ENCODE results near the gene PPP4R1. TPM values are rescaled to one million over a fixed set of nuclear protein-coding genes. Genes with fewer than 3 reads are reported as not detected.

The PPP4R1 gene
- total RNA-seq, 1 donor from 2014 or later: 136 TPM

GRCh38 chr18:9628984-9629383 lies 14.6 kb upstream of the PPP4R1 start:
- no peak for TF ChIP-seq CTCF (IDR thresholded peaks at IDR 0.05; ENCODE audit: partially characterized antibody, unreplicated experiment)
- H3K4me3 Mint-ChIP-seq (ENCODE audit: unreplicated experiment): no peak overlapping the region
- DNase-seq: no peak
- peaks cover 5% of the 10 kb centered on the region for H3K27me3 Mint-ChIP-seq (ENCODE audit: unreplicated experiment)
- H3K36me3 Mint-ChIP-seq (ENCODE audit: unreplicated experiment): no peaks in the 10 kb centered on the region
- no peak overlapping the region for H3K27ac Mint-ChIP-seq (ENCODE audit: unreplicated experiment)
- H3K9me3 Mint-ChIP-seq (ENCODE audit: unreplicated experiment): peaks cover 2% of the 10 kb centered on the region
- no peaks in the 10 kb centered on the region for H3K4me1 Mint-ChIP-seq (ENCODE audit: low read depth, unreplicated experiment)

GRCh38 chr18:9627642-9628041 lies 13.3 kb upstream of the PPP4R1 start:
- H3K27ac Mint-ChIP-seq (ENCODE audit: unreplicated experiment): peak overlapping the region; percentile 42
- TF ChIP-seq CTCF (IDR thresholded peaks at IDR 0.05; ENCODE audit: partially characterized antibody, unreplicated experiment): no peak
- no peaks in the 10 kb centered on the region for H3K36me3 Mint-ChIP-seq (ENCODE audit: unreplicated experiment)
- peaks cover 2% of the 10 kb centered on the region for H3K9me3 Mint-ChIP-seq (ENCODE audit: unreplicated experiment)
- peaks cover 5% of the 10 kb centered on the region for H3K27me3 Mint-ChIP-seq (ENCODE audit: unreplicated experiment)
- H3K4me3 Mint-ChIP-seq (ENCODE audit: unreplicated experiment): no peak overlapping the region
- no peaks in the 10 kb centered on the region for H3K4me1 Mint-ChIP-seq (ENCODE audit: low read depth, unreplicated experiment)
- no peak for DNase-seq

GRCh38 chr18:9619990-9620389 lies 5.6 kb upstream of the PPP4R1 start:
- DNase-seq: no peak
- Mint-ChIP-seq H3K4me3 (ENCODE audit: unreplicated experiment) (no peak overlapping the region), H3K4me1 (ENCODE audit: low read depth, unreplicated experiment) (peaks cover 8% of the 10 kb centered on the region)

GRCh38 chr18:9619545-9619944 lies 5.2 kb upstream of the PPP4R1 start:
- Mint-ChIP-seq H3K9me3 (ENCODE audit: unreplicated experiment) (peaks cover 7% of the 10 kb centered on the region), H3K4me3 (ENCODE audit: unreplicated experiment) (no peak overlapping the region), H3K27ac (ENCODE audit: unreplicated experiment) (peak overlapping the region; percentile 17), H3K27me3 (ENCODE audit: unreplicated experiment) (peaks cover 6% of the 10 kb centered on the region), H3K4me1 (ENCODE audit: low read depth, unreplicated experiment) (peaks cover 8% of the 10 kb centered on the region), H3K36me3 (ENCODE audit: unreplicated experiment) (no peaks in the 10 kb centered on the region)
- no peak for TF ChIP-seq CTCF (IDR thresholded peaks at IDR 0.05; ENCODE audit: partially characterized antibody, unreplicated experiment)
- no peak for DNase-seq

More at GRCh38 chr18:9619990-9620389, 5.6 kb upstream of the PPP4R1 start:
- H3K9me3 Mint-ChIP-seq (ENCODE audit: unreplicated experiment): peaks cover 7% of the 10 kb centered on the region
- no peak for TF ChIP-seq CTCF (IDR thresholded peaks at IDR 0.05; ENCODE audit: partially characterized antibody, unreplicated experiment)
- peaks cover 6% of the 10 kb centered on the region for H3K27me3 Mint-ChIP-seq (ENCODE audit: unreplicated experiment)
- H3K36me3 Mint-ChIP-seq (ENCODE audit: unreplicated experiment): no peaks in the 10 kb centered on the region
- peak overlapping the region; percentile 17 for H3K27ac Mint-ChIP-seq (ENCODE audit: unreplicated experiment)

GRCh38 chr18:9619056-9619455 lies 4.7 kb upstream of the PPP4R1 start:
- no peak for TF ChIP-seq CTCF (IDR thresholded peaks at IDR 0.05; ENCODE audit: partially characterized antibody, unreplicated experiment)
- no peak overlapping the region for H3K27ac Mint-ChIP-seq (ENCODE audit: unreplicated experiment)
- H3K4me3 Mint-ChIP-seq (ENCODE audit: unreplicated experiment): no peak overlapping the region
- peaks cover 7% of the 10 kb centered on the region for H3K9me3 Mint-ChIP-seq (ENCODE audit: unreplicated experiment)
- peaks cover 6% of the 10 kb centered on the region for H3K27me3 Mint-ChIP-seq (ENCODE audit: unreplicated experiment)
- DNase-seq: no peak
- H3K4me1 Mint-ChIP-seq (ENCODE audit: low read depth, unreplicated experiment): peaks cover 8% of the 10 kb centered on the region
- no peaks in the 10 kb centered on the region for H3K36me3 Mint-ChIP-seq (ENCODE audit: unreplicated experiment)

Data from glutamatergic neuron (in vitro differentiated cells).